Prostate gland (tissue), 2 donors: ENCODE results near the gene FOXD4L1.
"Not testable (repeated sequence)": the region's sequence is repeated elsewhere in the genome, so short reads cannot be mapped to it uniquely, and the experiment has no call there.

Experiments
- POLR2A ChIP-seq: fragments of 450-650 bp; IDR thresholded peaks from one replicate; pipeline ENCODE4 v1.6.1; 2016; ENCODE audit warnings: antibody characterized with exemption, mild to moderate bottlenecking
- POLR2AphosphoS5 ChIP-seq: sonication (generic); formaldehyde crosslinking; IDR thresholded peaks from one replicate; pipeline ENCODE4 v1.6.1; 2017; ENCODE audit warnings: antibody characterized with exemption
- TF ChIP-seq, protein P1 (sequence below), 4 experiments: fragments of 200-600 bp in 2 of 4; fragments of 450-650 bp in 2 of 4; sonication (generic) in 2 of 4; IDR thresholded peaks; 1 replicate in 3 of 4; 2 replicates in 1 of 4; pipeline ENCODE4 v1.5.1; 2016 to 2019; ENCODE audit warnings: antibody characterized with exemption in 4 of 4, mild to moderate bottlenecking in 2 of 4, moderate library complexity in 2 of 4

GRCh38 chr2:113508187-113508586 is 9.7 kb downstream of the FOXD4L1 start:
- not testable (repeated sequence) for TF ChIP-seq POLR2A, POLR2AphosphoS5
- TF ChIP-seq, protein P1, sequence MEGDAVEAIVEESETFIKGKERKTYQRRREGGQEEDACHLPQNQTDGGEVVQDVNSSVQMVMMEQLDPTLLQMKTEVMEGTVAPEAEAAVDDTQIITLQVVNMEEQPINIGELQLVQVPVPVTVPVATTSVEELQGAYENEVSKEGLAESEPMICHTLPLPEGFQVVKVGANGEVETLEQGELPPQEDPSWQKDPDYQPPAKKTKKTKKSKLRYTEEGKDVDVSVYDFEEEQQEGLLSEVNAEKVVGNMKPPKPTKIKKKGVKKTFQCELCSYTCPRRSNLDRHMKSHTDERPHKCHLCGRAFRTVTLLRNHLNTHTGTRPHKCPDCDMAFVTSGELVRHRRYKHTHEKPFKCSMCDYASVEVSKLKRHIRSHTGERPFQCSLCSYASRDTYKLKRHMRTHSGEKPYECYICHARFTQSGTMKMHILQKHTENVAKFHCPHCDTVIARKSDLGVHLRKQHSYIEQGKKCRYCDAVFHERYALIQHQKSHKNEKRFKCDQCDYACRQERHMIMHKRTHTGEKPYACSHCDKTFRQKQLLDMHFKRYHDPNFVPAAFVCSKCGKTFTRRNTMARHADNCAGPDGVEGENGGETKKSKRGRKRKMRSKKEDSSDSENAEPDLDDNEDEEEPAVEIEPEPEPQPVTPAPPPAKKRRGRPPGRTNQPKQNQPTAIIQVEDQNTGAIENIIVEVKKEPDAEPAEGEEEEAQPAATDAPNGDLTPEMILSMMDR (IDR thresholded peaks at IDR 0.05) = not testable (repeated sequence)
